ENCODE data around the gene CDV3.

GRCh38 chr3:133563186-133563591 is 10.3 kb upstream of the CDV3 start:
- TF ChIP-seq EZH2phosphoT487 (IDR thresholded peaks at IDR 0.05; ENCODE audit: borderline replicate concordance, low read length): no peak
- no peak for TF ChIP-seq CTCF (conservative IDR thresholded peaks at IDR 0.05; ENCODE audit: low read depth, low read length)

Data from PC-3 (cell line).